ENCODE data around the gene MLPH. TPM values are rescaled to one million over a fixed set of nuclear protein-coding genes. Genes with fewer than 3 reads are reported as not detected.

The MLPH gene
- total and polyA plus RNA-seq, 2 of the 13 experiments (the other 11 are each of a cell fraction or from before 2014, with no cell fraction given) = 0.12 TPM; not detected in 1

GRCh38 chr2:237563816-237564215 is 76.8 kb downstream of the MLPH start (continued):
- no peak for TF ChIP-seq ZFX (CRISPR knock-in tag; IDR thresholded peaks at IDR 0.05; ENCODE audit: low read depth)
- no peak for TF ChIP-seq GPN1 (CRISPR knock-in tag; IDR thresholded peaks at IDR 0.05; ENCODE audit: borderline replicate concordance)
- 0 out of 2 replicates have a peak, but pooled peaks have one; percentile 37 for TF ChIP-seq ZNF563 (CRISPR knock-in tag; IDR thresholded peaks at IDR 0.05)
- TF ChIP-seq MLLT10 (CRISPR knock-in tag; IDR thresholded peaks at IDR 0.05) = no peak
- TF ChIP-seq RARA (CRISPR knock-in tag; IDR thresholded peaks at IDR 0.05) = no peak
- TF ChIP-seq MAFK (conservative IDR thresholded peaks at IDR 0.05 in 1 of 2, IDR thresholded peaks at IDR 0.05 in 1 of 2; ENCODE audit: low read length in 2 of 2) = no peak
- peak; percentile 20; the same call in 1 of the 2 replicates for TF ChIP-seq FOXK1 (CRISPR knock-in tag; IDR thresholded peaks at IDR 0.05; ENCODE audit: borderline replicate concordance, low read depth)
- 0 out of 2 replicates have a peak, but pooled peaks have one; percentile 49 for TF ChIP-seq EHMT2 (IDR thresholded peaks at IDR 0.05; ENCODE audit: borderline replicate concordance, low read depth, low read length)
- no peak for TF ChIP-seq RBM22 (optimal IDR thresholded peaks at IDR 0.05; ENCODE audit: low read length)
- TF ChIP-seq ZNF709 (CRISPR knock-in tag; IDR thresholded peaks at IDR 0.05) = no peak
- no peak for TF ChIP-seq NPAS2 (CRISPR knock-in tag; IDR thresholded peaks at IDR 0.05; ENCODE audit: borderline replicate concordance)
- no peak for TF ChIP-seq FOXM1 (CRISPR knock-in tag; IDR thresholded peaks at IDR 0.05)

GRCh38 chr2:237564526-237565131 is 77.6 kb downstream of the MLPH start:
- no peak for ATAC-seq
- in situ Hi-C loops (cut with HindIII; ENCODE audit: extremely low pct_ligation_motif_present, low pct_unique_long_range_greater_than_20kb) = no loop called here

More at GRCh38 chr2:237564526-237565131, 77.6 kb downstream of the MLPH start:
- H3K79me2 ChIP-seq (ENCODE audit: insufficient read depth, low read length) = no peaks in the 10 kb centered on the region
- intact Hi-C loops (cut with micrococcal nuclease; ENCODE audit: unreplicated experiment) = no loop called here
- 59% methylated on average over 9 of the region's 14 CpGs for WGBS (ENCODE audit: low lambda C conversion rate)
- DNase-seq (ENCODE audit: low spot score) = no peak
- TF ChIP-seq CENPX (CRISPR knock-in tag; IDR thresholded peaks at IDR 0.05) (no peak), IRF1 (CRISPR knock-in tag; IDR thresholded peaks at IDR 0.05; ENCODE audit: low read depth) (no peak), ATF7-NPFF (CRISPR knock-in tag; IDR thresholded peaks at IDR 0.05; ENCODE audit: low read depth) (no peak), SRSF4 (IDR thresholded peaks at IDR 0.05; ENCODE audit: low read depth, low read length, poor library complexity, severe bottlenecking) (no peak), ZFP82 (CRISPR knock-in tag; IDR thresholded peaks at IDR 0.05; ENCODE audit: borderline replicate concordance) (no peak), ZSCAN29 (CRISPR knock-in tag; conservative IDR thresholded peaks at IDR 0.05) (no peak), YEATS4 (CRISPR knock-in tag; IDR thresholded peaks at IDR 0.05; ENCODE audit: borderline replicate concordance) (no peak), ZNF720 (CRISPR knock-in tag; IDR thresholded peaks at IDR 0.05) (no peak), ZNF160 (CRISPR knock-in tag; IDR thresholded peaks at IDR 0.05) (no peak), PAF1 (CRISPR knock-in tag; IDR thresholded peaks at IDR 0.05) (no peak), ZNF331 (CRISPR knock-in tag; IDR thresholded peaks at IDR 0.05) (no peak)
- CTCF ChIA-PET (ENCODE audit: low intra/inter-chr PET ratio, low total read pairs) = no interaction called here
- H3K27me3 ChIP-seq (ENCODE audit: control insufficient read depth in 1 of 2, insufficient read depth in 2 of 2, low read length in 2 of 2) = peaks cover 0 to 50% of the 10 kb centered on the region in 2 experiments; a peak in 4 of 5 replicates
- no peak for FAIRE-seq
- no peak overlapping the region for H2AFZ ChIP-seq (ENCODE audit: low read length)
- no peak overlapping the region for H3K27ac ChIP-seq (ENCODE audit: extremely low read length, insufficient read depth, low read length)
- no peak overlapping the region for H3K4me3 ChIP-seq (replicated peaks in 1 of 3; ENCODE audit: insufficient read depth in 1 of 3, low read depth in 2 of 3, low read length in 3 of 3)
- BruUV-seq (replicated peaks) = no TSS peak
- POLR2A ChIA-PET = no interaction called here
- no peaks in the 10 kb centered on the region for H4K20me1 ChIP-seq (ENCODE audit: insufficient read depth, low read length)
- no peak overlapping the region for H3K9ac ChIP-seq (ENCODE audit: insufficient read depth, low read depth, low read length)
- H3K4me1 ChIP-seq (ENCODE audit: insufficient read depth, low read length) = no peaks in the 10 kb centered on the region
- H3K36me3 ChIP-seq (replicated peaks in 1 of 2; ENCODE audit: control insufficient read depth in 1 of 2, insufficient read depth in 2 of 2, low read length in 2 of 2) = no peaks in the 10 kb centered on the region
- no peaks in the 10 kb centered on the region for H3K9me3 ChIP-seq (ENCODE audit: low read length)
- no peak overlapping the region for H3K4me2 ChIP-seq (ENCODE audit: low read depth, low read length)
